ENCODE data around the gene SYNE2.

SYNE2 gene

DNA sequence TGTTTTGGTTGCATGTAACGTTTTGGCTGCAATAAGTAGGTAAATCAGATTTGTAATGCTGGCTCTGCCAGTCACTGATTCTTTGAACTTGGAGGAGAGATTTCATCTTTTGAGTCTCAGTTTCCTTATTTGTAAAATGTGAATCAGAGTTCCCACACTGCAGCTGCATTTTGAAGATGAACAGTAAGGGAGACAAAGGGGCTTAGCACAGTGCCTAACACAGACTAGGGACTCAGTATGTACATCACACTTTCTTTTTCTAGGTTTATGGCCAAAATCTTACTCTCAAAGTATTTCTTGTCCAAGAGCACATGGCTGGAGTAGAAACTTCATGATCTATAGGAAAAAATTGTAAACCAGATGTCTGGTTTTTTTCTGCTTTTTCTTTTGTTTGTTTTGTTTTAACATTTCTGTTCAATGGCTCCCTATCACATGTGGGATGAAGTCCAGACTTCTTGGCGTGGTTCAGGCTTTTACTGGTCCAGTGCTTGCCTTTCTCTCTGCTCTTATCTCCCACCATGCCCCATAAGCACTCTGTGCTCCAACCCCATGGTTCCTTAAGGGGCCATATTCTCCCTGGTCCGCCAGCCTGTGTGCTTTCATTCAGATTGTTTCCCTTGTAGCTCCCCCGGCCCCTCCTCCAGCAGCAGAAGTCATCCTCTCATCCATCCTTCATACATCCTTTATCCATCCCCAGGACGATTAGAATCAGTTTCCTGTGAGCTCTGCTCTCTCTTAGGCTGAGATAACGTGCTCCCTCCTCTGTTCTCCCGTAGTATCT lies 58.0 kb downstream of the SYNE2 start:
- DNase-seq: no peak

DNA sequence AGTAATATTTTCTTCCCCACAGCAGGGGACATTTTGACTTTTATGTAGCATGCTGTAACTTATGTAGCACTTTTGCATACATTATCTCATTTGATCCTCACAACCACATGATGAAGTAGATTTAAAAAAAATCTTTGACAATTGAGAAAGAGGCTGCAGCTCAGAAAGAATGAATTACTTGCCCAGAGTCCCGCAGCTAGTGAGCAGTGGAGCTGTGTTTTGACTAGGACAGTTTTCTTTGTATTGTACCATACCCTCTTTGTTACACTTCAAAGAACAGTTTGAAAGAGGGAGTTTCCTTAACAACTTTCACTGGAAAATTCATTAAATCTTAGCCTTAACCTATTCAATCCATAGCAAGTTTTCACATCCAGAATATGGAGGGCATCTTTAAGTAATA lies 58.6 kb downstream of the SYNE2 start:
- no peak for DNase-seq

DNA sequence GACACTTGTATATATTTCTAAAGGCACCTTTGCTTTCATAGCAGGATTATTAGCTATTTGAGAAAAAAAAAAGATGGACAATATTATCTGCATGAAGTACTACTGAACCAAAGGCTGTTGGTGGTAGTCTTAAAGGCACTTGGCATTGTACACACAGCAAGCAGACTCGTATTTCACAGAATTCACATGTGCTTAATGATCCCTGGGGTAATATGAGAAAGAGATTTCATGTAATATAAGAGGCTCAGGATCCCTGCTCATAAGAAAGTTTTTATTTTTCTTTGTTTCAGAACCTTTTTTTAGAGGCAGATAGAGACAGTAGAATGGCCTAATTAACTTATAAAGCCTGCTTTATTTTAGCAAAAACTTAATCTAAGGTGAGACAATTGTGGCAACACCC lies 59.5 kb downstream of the SYNE2 start:
- DNase-seq: peak; percentile 30

DNA sequence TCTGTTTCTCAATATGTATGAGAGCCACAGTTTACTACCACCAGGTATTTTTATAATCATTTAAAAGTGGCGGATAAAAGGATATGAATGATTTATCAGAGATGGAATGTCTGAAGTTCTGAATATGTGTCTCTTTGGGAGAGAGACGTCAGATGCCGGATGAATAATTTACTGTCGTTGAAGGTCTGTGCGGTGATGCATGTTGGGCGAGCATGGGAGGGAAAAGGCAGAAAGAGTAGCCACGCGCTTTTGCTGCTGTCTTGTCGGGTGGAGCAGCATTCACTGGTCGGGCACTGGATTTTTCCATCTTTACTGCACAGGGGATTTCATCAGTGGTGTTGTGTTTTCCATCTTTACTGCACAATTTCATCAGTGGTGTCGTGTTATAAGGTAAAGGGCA lies 65.6 kb downstream of the SYNE2 start:
- no peak for DNase-seq

DNA sequence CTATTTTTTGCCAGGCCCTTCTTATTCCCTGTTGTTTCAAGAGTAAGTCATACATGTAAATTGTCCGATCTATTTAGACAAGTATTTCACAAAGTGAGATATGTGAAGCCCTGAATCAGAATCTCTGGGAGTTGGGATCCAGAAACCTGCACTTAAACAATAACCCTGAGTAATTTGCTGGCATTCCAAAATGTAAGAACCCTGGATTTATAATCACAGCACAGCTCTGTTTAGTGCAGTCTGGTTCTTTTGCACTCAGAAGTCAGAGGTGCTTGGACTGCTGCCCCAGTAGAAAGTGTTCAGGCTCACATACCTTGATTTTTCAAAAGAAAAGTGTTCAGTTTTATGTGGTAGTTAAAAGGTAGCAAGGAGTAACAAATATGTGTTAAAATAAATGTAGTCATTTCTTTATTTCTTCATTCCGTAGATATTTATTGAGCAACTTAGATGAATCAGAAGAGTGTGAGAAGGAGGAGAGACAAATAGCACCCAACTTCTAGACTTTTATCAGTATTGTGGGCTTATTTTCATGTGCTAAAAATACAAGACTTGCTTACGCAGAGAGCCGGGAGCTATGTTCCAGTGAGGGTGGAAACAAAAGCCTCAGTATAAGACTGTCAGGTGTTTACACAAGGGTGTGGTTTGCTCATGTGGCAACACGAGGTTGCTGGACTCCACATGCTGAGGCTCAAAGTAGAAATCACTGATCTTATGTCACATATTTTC lies 70.1 kb downstream of the SYNE2 start:
- DNase-seq: no peak

DNA sequence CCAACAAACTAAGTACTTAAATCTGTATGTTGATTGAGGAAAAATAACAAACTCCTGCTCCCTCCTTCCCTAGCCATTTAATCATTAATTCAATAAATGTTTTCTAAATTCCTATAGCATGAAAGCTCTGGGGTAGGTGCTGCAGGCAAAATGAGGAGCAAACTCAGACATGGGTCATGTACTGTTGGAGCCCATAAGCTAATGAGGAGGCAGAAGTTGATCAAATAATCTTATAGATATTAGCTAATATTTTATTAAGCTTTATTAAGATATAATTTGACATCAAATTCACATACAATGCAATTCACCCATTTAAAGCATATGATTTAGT lies 70.6 kb downstream of the SYNE2 start:
- DNase-seq: no peak

DNA sequence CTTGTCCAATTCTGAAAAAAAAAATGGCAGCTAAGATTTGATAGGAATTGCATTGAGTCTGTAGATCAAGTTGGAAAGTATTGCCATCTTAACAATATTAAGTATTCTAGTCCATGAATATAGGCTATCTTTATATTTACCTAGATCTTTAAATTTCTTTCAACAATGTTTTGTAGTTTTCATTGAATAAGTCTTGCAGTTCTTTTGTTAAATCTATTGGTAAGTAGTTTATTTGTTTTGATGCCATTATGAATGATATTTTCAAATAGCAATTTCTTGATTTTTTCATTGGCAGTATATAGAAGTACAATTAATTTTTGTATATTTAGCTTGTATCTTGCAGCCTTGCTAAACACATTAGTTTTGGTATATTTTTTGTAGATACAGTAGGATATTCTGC lies 71.6 kb downstream of the SYNE2 start:
- no peak for DNase-seq

DNA sequence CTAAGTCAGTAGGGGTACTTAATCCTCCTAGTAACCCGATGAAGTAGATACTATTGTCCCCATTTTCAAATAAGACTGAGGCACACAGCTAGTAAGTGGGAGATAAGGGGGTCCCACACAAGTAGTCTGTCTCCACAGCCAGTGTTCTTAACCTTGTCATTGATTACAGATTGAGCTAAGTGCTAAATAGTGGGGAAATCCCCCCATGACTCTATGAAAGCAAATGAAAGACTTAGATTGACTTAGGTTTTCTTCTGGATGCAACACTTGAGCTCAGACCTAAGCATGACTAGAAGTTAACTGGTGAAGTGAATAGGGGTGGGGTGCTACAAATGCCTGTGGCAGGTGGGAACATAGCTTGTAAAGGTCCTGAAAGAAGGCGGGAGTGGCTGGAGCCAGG lies 73.8 kb downstream of the SYNE2 start:
- no peak for DNase-seq

DNA sequence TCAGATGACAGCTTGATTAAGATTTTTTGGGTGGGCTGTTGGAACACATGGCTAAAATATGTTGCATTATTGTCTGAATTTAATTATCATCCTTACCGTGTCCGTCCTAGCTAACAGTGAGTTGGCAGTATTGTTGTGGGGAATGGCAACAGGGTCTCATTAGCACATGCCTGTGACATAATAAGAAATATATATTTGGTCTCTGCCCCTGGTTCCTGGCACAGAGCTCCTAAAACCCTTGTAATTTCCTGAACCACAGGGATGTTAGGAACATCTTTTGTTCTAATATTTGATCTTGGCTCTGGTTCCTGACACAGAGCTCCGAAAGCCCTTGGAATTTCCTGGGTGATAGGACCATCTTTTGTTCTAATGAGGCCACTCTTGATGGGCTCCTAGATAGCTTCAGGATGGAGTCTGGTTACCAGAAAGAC lies 76.0 kb downstream of the SYNE2 start:
- peak; percentile 73 for DNase-seq

DNA sequence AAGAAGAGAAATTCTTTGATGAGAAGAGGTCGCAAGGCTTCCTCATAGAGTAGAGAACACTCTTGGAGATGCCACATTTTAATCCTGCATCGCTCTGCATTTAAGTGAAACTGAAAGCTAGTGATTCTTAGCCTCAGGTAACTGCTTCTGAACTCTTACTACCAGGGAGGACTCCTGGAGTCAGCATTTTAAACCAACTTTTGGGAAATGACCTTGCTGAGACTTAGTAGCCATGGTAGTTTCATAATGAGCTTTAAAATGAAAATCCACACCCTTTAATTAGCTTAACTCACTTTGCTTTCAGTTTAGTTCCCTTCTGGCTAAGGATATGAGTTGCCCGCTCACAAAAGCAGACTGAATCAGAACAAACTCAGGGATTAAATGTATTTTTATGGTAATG lies 80.3 kb downstream of the SYNE2 start:
- DNase-seq: no peak

DNA sequence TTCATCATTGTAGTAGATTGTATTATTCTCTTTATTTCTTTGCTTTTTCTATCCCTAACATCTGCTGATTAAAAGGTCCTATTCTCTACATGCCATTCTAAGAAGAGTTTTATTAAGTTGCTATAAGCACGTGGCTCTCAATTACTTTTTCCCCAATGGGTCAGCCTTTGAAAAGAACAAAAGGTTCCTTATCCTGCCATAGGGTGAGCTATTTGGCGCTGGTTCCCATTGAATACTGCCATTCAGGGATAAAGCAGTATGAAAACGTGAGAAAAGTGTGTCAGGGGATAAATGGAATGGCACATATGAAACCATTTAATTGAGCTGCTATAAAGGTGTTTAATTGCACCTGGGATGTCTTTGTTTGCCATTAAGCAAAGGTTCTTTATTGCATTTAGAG lies 80.9 kb downstream of the SYNE2 start:
- DNase-seq: no peak

DNA sequence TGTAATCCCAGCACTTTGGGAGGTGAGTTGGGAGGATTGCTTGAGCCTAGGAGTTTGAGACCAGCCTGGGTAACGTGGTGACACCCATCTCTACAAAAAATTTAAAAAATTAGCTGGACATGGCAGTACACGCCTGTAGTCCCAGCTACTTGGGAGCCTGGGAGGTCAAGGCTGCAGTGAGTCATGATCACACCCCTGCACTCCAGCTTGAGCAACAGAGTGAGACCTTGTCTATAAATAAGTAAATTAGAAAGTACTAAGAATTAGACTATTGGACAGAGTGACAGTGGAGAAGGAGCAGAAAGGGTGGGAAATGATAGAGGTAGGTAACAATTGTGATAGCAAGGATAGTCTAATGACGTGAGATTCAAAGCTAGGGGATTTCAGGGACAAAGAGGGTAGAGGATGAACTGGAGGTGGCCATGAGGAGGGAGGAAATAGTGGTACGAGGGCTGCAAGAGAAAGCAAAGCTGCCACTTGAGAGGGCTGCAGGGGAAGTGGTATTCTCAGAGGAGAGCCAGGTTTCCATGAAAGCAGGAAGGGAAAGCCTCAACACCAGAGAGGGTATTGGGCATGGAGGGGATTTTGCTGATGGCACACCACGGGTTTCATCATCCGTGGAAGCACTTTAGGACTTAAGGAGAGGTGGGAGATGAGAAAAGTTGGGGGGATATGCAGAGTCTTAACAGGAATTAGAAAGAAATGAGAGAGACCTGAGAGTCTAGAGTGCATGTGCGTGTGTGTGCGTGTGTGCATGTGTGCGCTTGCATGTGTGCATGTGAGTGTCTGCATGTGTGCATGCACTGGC lies 85.6 kb downstream of the SYNE2 start:
- DNase-seq: no peak

DNA sequence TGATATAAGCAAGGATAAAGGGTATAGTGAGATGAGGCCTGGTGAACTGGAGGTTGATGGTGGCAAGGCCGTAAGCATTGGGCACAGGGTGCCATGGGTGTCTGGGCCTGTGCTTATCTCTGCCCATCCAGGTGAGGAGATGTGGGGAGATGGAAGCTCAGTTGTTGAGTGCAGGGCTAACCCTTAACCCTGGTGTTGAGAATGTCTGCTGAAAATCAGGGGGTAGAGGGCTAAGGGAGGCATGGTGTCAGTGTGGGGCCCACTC lies 86.1 kb downstream of the SYNE2 start:
- no peak for DNase-seq

DNA sequence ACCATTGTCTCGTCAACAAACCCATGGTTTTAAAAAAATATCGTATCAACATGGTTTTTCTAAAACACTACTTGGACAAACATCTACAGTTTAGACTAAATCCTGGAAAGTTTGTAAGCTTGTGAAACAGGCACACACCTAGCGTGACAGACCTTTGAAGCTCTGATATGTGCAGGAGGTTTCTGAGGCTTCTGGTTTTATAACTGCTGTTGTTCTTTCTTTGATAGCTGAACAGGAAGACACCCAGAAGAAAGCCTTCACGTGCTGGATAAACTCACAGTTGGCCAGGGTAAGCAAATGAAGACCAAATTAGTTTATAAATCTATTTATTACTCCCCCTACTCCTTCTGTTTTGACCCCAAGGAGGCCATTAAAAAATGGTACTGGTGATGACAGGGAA lies 87.6 kb downstream of the SYNE2 start:
- no peak for DNase-seq

DNA sequence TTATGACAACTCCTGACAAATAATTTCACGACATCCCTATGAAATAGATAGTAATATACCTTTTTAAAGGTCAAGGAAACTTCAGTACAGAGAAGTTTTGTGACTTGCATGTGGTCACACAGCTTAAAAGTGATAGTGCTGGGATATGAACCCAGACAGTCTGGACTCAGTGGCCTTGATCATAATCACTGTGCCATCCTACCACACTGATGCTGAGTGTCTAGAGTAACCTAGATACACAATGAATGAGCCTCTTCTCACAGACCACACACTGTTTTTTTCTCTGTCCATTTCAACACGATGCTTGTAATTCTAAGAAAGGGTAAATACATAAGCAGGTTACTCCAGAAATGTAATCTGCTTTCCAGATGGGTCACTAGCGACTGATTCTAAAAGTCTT lies 88.2 kb downstream of the SYNE2 start:
- DNase-seq: no peak

DNA sequence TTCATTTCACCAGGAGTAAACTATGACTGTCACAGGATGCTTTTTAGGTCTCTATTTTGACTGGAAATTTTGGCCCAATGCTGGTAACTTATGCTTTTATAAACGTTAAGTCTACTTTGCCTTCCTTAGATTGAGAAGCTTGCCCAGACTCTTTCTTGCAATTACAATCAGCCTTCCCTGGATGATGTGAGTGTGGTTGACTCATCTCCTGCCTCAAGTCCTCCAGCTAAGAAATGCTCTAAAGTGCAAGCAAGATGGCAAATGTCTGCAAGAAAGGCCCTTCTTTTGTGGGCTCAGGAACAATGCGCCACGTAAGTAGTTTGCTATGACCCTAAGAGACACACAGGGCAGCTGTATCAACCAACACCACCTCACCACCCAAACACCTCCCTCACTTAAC lies 96.9 kb downstream of the SYNE2 start:
- DNase-seq: no peak

DNA sequence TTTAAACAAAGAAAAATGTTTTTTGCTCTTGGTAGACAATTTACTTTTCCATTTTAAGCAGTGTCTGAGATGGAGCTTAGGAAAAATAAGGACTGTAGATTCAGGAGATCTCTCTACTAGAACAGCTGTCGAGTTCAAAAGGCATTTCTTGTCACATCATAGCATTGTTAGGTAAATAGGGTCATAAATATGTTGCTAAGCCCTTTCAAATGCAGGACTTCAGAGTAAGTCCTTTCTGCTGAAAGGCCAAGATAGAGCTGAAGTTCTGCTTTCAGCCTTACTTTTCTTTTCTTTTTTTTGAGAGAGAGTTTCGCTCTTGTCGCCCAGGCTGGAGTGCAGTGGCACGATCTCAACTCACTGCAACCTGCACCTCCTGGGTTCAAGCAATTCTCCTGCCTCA lies 98.2 kb downstream of the SYNE2 start:
- DNase-seq: no peak

DNA sequence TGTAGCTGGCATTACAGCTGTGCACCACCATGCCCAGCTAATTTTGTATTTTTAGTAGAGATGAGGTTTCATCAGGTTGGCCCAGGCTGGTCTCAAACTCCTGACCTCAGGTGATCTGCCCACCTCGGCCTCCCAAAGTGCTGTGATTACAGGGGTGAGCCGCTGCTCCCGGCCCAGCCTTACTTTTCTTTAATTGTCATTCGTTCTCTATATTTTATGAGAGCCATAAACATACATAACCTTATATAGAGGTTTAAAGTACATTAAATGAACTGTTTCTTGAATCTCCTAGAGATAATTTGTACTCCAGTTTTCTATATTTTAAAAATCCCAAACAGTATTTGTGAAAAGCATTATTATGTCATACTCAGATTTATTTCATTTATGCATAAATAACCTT lies 98.6 kb downstream of the SYNE2 start:
- DNase-seq: no peak

DNA sequence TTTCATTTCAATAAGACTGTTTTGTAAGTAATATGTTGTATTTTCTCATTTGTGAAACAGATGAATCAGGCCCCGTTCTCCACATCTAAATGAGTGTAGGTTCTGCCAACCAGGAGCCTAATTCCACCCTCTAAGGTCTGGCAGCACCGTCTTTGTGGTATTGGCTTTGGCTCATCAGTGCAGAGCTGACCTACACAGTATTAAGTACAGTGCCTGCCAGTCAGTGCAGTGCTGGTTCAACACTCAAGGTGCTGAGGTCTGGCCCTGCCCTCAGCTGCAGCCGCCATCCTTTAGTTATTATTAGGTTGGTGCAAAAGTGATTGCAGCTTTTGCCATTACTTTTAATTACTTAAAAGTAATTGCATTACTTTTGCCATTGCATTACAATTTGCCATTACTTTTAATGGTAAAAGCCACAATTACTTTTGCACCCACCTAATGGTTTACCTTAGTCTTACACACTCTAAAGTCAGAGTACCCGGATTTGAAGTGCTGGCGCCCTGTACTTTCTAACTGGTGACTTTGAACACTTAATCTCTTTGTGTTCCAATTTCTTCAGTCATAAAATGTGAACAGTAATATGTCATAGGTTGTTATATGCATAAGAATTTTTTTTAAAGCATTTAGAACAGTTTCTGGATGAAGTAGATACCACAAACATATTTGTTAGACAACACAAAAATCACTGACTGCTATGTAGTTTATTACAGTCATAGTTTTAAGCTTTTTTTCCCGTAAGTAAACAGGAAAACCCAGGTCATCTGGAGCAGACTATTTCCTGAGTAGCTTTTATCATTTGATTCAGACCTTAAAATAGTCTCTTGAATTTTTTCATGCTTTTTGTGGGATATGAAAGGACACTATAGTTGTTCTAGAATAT lies 99.5 kb downstream of the SYNE2 start:
- DNase-seq: no peak

DNA sequence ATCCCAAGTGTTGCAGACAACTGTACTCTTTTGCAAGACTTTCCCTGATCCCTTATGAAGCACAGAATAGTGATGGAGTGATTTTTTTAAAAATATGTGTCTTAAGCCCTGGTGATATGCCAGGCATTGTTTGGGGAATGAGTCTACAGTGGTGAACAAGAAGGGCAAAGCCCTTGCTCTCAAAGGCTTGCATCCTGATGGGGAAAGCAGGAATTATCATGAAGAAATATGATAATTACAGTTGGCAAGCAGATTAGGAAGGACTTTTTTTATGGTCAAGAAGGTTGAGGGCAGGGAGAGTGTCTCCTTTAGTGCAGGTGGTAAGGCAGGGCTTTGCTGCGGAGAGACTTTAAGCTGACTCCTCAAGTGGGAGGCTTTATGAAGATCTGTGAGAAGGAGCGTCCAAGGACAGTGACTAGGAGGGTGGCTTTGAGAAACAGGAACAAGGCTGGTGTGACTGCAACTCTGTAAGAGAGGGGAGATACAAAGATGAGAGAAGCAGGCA lies 100.2 kb downstream of the SYNE2 start:
- no peak for DNase-seq

DNA sequence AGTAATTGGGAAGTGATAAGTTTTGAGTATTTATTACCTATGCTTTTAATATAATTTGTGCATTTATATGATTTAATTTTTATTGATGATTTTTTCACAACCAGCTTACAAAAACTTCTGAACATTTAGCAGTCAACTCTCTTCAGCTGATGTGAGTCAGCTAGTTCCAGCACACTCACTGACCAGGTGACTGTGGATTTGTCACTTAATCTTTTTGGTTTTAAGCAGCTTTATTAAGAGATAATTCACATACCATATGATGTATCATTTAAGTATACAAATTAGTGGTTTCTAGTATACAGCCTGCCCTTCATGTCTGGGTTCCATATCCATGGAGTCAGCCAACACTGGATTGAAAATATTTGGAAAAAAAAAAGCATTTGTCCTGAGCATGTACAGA lies 103.5 kb downstream of the SYNE2 start:
- no peak for DNase-seq

DNA sequence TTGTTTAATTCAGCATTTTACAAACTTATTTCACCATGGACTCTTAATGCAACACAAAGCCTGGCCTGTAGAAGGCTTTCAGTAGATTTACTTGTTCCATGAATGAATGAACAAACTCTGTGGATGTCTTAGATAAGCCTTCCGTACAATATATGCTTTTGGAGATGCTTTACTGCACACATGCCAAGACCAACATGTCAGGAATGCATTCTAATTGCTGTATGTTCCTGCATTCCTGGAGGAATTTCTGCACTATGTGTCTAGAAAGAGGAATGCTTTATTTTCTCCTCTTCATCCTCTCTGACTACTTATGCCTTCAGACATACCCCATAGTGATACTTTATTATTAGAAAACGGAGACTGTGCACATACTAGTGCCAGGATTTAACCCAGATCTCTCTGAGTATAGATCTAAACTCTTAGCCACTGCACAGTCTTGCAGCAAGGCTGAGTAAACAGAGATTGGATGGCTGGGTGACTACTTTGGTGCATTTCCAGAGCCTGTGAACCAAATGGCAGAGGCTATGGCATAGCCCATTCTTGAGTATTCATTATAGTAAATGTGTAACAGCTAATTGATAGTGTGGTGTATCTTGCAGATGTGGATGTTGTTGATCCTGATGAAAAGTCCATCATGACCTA lies 108.2 kb downstream of the SYNE2 start:
- no peak for DNase-seq

DNA sequence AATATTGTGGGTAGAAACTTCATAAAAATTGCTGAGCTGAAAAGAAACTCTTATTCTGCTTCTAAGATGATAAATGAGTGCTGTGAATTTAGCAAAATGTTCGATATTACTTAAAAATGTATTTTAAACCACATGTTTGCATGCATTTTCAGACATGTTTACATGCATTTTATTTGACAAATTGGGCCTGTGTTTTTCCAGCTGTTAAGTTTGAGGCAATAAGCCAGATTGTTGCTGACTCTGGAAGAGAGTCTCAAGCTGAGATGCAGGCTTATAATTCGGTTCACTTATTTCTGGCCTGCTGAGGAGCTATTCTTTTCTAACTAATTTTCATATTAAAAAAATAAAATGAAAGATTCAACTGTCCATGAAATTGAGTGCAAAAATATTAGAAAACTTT lies 110.1 kb downstream of the SYNE2 start:
- peak; percentile 25 for DNase-seq

Measured in DMS79 treated with DMSO at 0.1 percent for 48 hours (cell line).